ENCODE data around the gene CCDC33.
A peak's percentile ranks its signal among the peaks of the same experiment; 100 is the strongest.

The CCDC33 gene

DNA sequence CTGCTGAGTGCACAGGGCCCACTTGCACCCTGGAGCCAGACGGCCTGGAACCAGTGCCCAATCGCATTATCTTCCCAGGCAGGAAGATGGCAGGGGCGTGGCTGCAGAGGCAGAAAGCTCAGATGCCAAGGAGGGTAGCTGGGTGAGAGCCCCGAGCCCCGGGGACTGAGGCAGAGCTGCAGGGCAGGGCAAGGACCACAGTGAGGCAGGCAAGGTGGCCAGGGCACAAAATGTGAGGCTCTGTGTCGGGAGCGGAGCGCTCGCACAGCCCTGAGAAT, 1.6 kb upstream of the CCDC33 start:
- H2BK5ac ChIP-seq (ENCODE audit: low read length), result no peak overlapping the region
- no peaks in the 10 kb centered on the region for H3K27me3 ChIP-seq (ENCODE audit: control insufficient read depth in 3 of 3, insufficient read depth in 3 of 3, low read depth in 1 of 3, low read length in 3 of 3)
- no peak overlapping the region for H3K9ac ChIP-seq (ENCODE audit: low read depth, low read length, poor library complexity)
- H3K9me3 ChIP-seq (replicated peaks in 1 of 2; ENCODE audit: control insufficient read depth in 2 of 2, insufficient read depth in 1 of 2, low read depth in 1 of 2, low read length in 2 of 2), result no peaks in the 10 kb centered on the region
- no peak overlapping the region for H3K4me3 ChIP-seq (ENCODE audit: low read length in 2 of 2)
- H2AK5ac ChIP-seq (ENCODE audit: low read depth, low read length), result peak overlapping the region; percentile 89
- H3K23ac ChIP-seq (ENCODE audit: low read depth, low read length, poor library complexity), result no peak overlapping the region
- no peak overlapping the region for H2BK12ac ChIP-seq (ENCODE audit: low read length)
- H2AFZ ChIP-seq (ENCODE audit: low read length), result no peak overlapping the region
- WGBS, 2 donors (ENCODE audit: extremely low coverage in 2 of 2, insufficient read length in 2 of 2, insufficient replicate concordance in 1 of 2), result no CpG with 5 or more reads among the region's 9 CpGs
- H3K4me1 ChIP-seq (ENCODE audit: control insufficient read depth in 2 of 2, insufficient read depth in 1 of 2, low read depth in 1 of 2, low read length in 2 of 2), result peaks cover 12 to 16% of the 10 kb centered on the region in 2 donors
- no peak overlapping the region for H3K14ac ChIP-seq (ENCODE audit: low read length)
- H3K4me2 ChIP-seq (ENCODE audit: insufficient read depth, low read length, poor library complexity, severe bottlenecking), result no peak overlapping the region
- peak overlapping the region; percentile 5 for H3K18ac ChIP-seq (ENCODE audit: low read length)
- no peak for DNase-seq (ENCODE audit: low spot score)
- peak overlapping the region; percentile 63 for H2BK120ac ChIP-seq (ENCODE audit: low read depth, low read length)
- no peak overlapping the region for H3K4ac ChIP-seq (ENCODE audit: low read length)
- H2BK15ac ChIP-seq (ENCODE audit: low read length), result no peak overlapping the region
- no peak overlapping the region for H4K91ac ChIP-seq (ENCODE audit: low read depth, low read length, poor library complexity)
- H3K79me1 ChIP-seq (ENCODE audit: low read depth, low read length), result no peaks in the 10 kb centered on the region
- H3K27ac ChIP-seq (replicated peaks; ENCODE audit: low read length), result no peak overlapping the region
- H4K8ac ChIP-seq (ENCODE audit: low read depth, low read length), result no peak overlapping the region
- no peaks in the 10 kb centered on the region for H3K36me3 ChIP-seq (replicated peaks in 1 of 2; ENCODE audit: control insufficient read depth in 2 of 2, insufficient read depth in 2 of 2, low read length in 2 of 2)

DNA sequence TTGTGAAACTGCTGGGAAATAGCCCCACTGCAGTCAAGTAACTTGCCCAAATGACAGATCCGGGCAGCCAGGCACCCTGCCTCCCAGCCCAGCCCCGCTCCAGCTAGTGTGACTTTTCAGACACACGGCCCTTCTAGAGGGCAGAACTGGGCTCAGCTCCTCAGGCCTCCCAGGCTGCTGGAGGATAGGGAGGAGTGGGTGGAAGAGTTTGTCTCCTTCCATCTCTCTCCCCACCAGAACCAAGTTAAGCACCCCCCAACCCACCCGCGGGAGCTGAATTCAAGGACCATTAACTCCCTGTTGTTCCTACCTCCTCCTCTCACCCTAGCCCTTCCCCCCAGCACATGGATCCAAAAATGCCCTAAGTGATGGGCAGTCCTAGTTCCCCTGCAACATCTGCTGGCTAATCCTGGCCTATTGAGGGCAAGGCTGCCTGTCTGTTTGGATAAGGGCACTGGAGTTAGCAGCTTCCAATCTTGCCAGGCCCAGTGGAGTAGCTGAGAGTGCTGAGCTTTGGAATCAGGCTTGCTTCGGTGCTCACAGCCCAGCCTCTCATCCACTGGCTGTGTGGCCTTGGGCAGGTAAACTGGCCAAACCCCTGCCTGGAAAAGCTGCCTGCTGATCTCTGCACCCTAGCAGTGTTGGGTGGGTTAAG, 3.1 kb downstream of the CCDC33 start:
- peak overlapping the region; percentile 68 for H2AK5ac ChIP-seq (ENCODE audit: low read depth, low read length)
- no peak overlapping the region for H3K4me2 ChIP-seq (ENCODE audit: insufficient read depth, low read length, poor library complexity, severe bottlenecking)
- peak overlapping the region; percentile 65 for H3K18ac ChIP-seq (ENCODE audit: low read length)
- DNase-seq (ENCODE audit: low spot score), result no peak
- no peak overlapping the region for H3K27ac ChIP-seq (replicated peaks; ENCODE audit: low read length)
- no peaks in the 10 kb centered on the region for H3K9me3 ChIP-seq (replicated peaks in 1 of 2; ENCODE audit: control insufficient read depth in 2 of 2, insufficient read depth in 1 of 2, low read depth in 1 of 2, low read length in 2 of 2)
- peak overlapping the region; percentile 66 for H3K4ac ChIP-seq (ENCODE audit: low read length)
- H3K9ac ChIP-seq (ENCODE audit: low read depth, low read length, poor library complexity), result peak overlapping the region; percentile 47
- no peak overlapping the region for H3K23ac ChIP-seq (ENCODE audit: low read depth, low read length, poor library complexity)
- H2BK12ac ChIP-seq (ENCODE audit: low read length), result no peak overlapping the region
- peak overlapping the region; percentile 72 for H2BK5ac ChIP-seq (ENCODE audit: low read length)
- no peaks in the 10 kb centered on the region for H3K36me3 ChIP-seq (replicated peaks in 1 of 2; ENCODE audit: control insufficient read depth in 2 of 2, insufficient read depth in 2 of 2, low read length in 2 of 2)
- H3K14ac ChIP-seq (ENCODE audit: low read length), result no peak overlapping the region
- H2BK15ac ChIP-seq (ENCODE audit: low read length), result peak overlapping the region; percentile 71
- peaks cover 34% of the 10 kb centered on the region in 2 donors for H3K4me1 ChIP-seq (ENCODE audit: control insufficient read depth in 2 of 2, insufficient read depth in 1 of 2, low read depth in 1 of 2, low read length in 2 of 2)
- H2BK120ac ChIP-seq (ENCODE audit: low read depth, low read length), result peak overlapping the region; percentile 68
- H3K27me3 ChIP-seq (ENCODE audit: control insufficient read depth in 3 of 3, insufficient read depth in 3 of 3, low read depth in 1 of 3, low read length in 3 of 3), result no peaks in the 10 kb centered on the region
- WGBS, 2 donors (ENCODE audit: extremely low coverage in 2 of 2, insufficient read length in 2 of 2, insufficient replicate concordance in 1 of 2), result no CpG with 5 or more reads among the region's 6 CpGs
- H3K79me1 ChIP-seq (ENCODE audit: low read depth, low read length), result no peaks in the 10 kb centered on the region
- no peak overlapping the region for H3K4me3 ChIP-seq (ENCODE audit: low read length in 2 of 2)
- H4K91ac ChIP-seq (ENCODE audit: low read depth, low read length, poor library complexity), result peak overlapping the region; percentile 96
- H4K8ac ChIP-seq (ENCODE audit: low read depth, low read length), result peak overlapping the region; percentile 66
- no peak overlapping the region for H2AFZ ChIP-seq (ENCODE audit: low read length)

- H3K27me3 ChIP-seq (ENCODE audit: control insufficient read depth in 3 of 3, insufficient read depth in 3 of 3, low read depth in 1 of 3, low read length in 3 of 3), result no peaks in the 10 kb centered on the region
- no peak overlapping the region for H3K23ac ChIP-seq (ENCODE audit: low read depth, low read length, poor library complexity)
- H2AK5ac ChIP-seq (ENCODE audit: low read depth, low read length), result peak overlapping the region; percentile 68
- no peaks in the 10 kb centered on the region for H3K9me3 ChIP-seq (replicated peaks in 1 of 2; ENCODE audit: control insufficient read depth in 2 of 2, insufficient read depth in 1 of 2, low read depth in 1 of 2, low read length in 2 of 2)
- DNase-seq (ENCODE audit: low spot score), result no peak
- no peak overlapping the region for H3K4me3 ChIP-seq (ENCODE audit: low read length in 2 of 2)
- WGBS, 2 donors (ENCODE audit: extremely low coverage in 2 of 2, insufficient read length in 2 of 2, insufficient replicate concordance in 1 of 2), result no CpG with 5 or more reads among the region's 5 CpGs
- H3K4ac ChIP-seq (ENCODE audit: low read length), result no peak overlapping the region
- H3K36me3 ChIP-seq (replicated peaks in 1 of 2; ENCODE audit: control insufficient read depth in 2 of 2, insufficient read depth in 2 of 2, low read length in 2 of 2), result no peaks in the 10 kb centered on the region
- H3K4me2 ChIP-seq (ENCODE audit: insufficient read depth, low read length, poor library complexity, severe bottlenecking), result no peak overlapping the region
- peak overlapping the region; percentile 22 for H4K91ac ChIP-seq (ENCODE audit: low read depth, low read length, poor library complexity)
- H2BK15ac ChIP-seq (ENCODE audit: low read length), result no peak overlapping the region
- no peaks in the 10 kb centered on the region for H3K79me1 ChIP-seq (ENCODE audit: low read depth, low read length)
- no peak overlapping the region for H4K8ac ChIP-seq (ENCODE audit: low read depth, low read length)
- H3K27ac ChIP-seq (replicated peaks; ENCODE audit: low read length), result no peak overlapping the region
- H2BK120ac ChIP-seq (ENCODE audit: low read depth, low read length), result peak overlapping the region; percentile 68
- no peak overlapping the region for H2AFZ ChIP-seq (ENCODE audit: low read length)
- peak overlapping the region; percentile 50 for H3K14ac ChIP-seq (ENCODE audit: low read length)
- H3K18ac ChIP-seq (ENCODE audit: low read length), result peak overlapping the region; percentile 85
- no peak overlapping the region for H3K9ac ChIP-seq (ENCODE audit: low read depth, low read length, poor library complexity)
- peak overlapping the region; percentile 78 for H2BK12ac ChIP-seq (ENCODE audit: low read length)
- peaks cover 36 to 38% of the 10 kb centered on the region in 2 donors for H3K4me1 ChIP-seq (ENCODE audit: control insufficient read depth in 2 of 2, insufficient read depth in 1 of 2, low read depth in 1 of 2, low read length in 2 of 2)
- H2BK5ac ChIP-seq (ENCODE audit: low read length), result no peak overlapping the region
Observed at GRCh38 chr15:74240002-74240568, 4.0 kb downstream of the CCDC33 start.

DNA sequence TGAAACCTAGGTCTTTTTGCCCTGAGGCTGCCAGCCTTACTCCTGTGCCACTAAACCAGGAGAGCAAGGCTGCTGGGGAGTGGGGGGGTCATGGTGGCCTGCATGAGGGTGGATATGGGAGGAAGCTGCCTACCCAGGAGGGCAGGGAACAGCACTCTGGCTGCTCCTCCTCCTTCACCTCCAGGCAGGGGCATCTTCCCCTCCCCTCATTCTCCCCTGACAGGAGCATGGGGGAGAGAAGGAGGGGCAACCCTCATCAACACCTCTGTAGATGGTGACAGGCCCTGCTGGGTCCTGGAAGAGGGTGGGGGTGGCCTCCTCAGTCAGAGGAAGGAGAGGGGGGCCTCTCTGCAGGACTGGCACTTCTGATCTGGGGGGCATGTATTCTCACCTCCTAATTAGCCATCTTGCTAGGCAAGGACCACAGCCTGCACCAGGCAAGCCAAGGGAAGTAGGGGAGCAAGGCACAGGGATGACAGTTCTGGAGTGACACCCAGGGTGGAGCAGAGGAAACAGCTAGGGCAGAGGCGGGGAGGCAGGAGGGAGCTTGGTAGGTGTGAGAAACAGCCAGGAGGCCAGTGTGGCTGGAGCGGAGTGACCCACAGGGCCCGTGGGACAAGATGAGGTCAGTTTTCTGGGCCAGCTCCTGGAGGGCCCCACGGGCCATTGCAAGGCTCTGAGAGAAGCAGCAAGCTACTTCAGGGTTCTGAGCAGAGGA, 4.9 kb downstream of the CCDC33 start:
- Histone ChIP-seq H3K4me2 (ENCODE audit: insufficient read depth, low read length, poor library complexity, severe bottlenecking) (no peak overlapping the region), H3K36me3 (replicated peaks in 1 of 2; ENCODE audit: control insufficient read depth in 2 of 2, insufficient read depth in 2 of 2, low read length in 2 of 2) (no peaks in the 10 kb centered on the region), H4K91ac (ENCODE audit: low read depth, low read length, poor library complexity) (no peak overlapping the region)

More for the DNA sequence above, 4.9 kb downstream of the CCDC33 start:
- Histone ChIP-seq H2BK12ac (ENCODE audit: low read length) (peak overlapping the region; percentile 24), H3K23ac (ENCODE audit: low read depth, low read length, poor library complexity) (no peak overlapping the region), H2AFZ (ENCODE audit: low read length) (no peak overlapping the region), H2AK5ac (ENCODE audit: low read depth, low read length) (peak overlapping the region; percentile 39), H3K79me1 (ENCODE audit: low read depth, low read length) (no peaks in the 10 kb centered on the region), H3K4me1 (ENCODE audit: control insufficient read depth in 2 of 2, insufficient read depth in 1 of 2, low read depth in 1 of 2, low read length in 2 of 2) (peaks cover 43% of the 10 kb centered on the region in 2 donors), H3K27me3 (ENCODE audit: control insufficient read depth in 3 of 3, insufficient read depth in 3 of 3, low read depth in 1 of 3, low read length in 3 of 3) (no peaks in the 10 kb centered on the region), H3K4me3 (ENCODE audit: low read length in 2 of 2) (no peak overlapping the region), H2BK5ac (ENCODE audit: low read length) (no peak overlapping the region), H3K27ac (replicated peaks; ENCODE audit: low read length) (no peak overlapping the region), H3K9ac (ENCODE audit: low read depth, low read length, poor library complexity) (no peak overlapping the region), H3K14ac (ENCODE audit: low read length) (no peak overlapping the region), H2BK120ac (ENCODE audit: low read depth, low read length) (no peak overlapping the region), H3K18ac (ENCODE audit: low read length) (peak overlapping the region; percentile 63), H3K9me3 (replicated peaks in 1 of 2; ENCODE audit: control insufficient read depth in 2 of 2, insufficient read depth in 1 of 2, low read depth in 1 of 2, low read length in 2 of 2) (no peaks in the 10 kb centered on the region), H2BK15ac (ENCODE audit: low read length) (peak overlapping the region; percentile 55), H3K4ac (ENCODE audit: low read length) (no peak overlapping the region), H4K8ac (ENCODE audit: low read depth, low read length) (no peak overlapping the region)
- WGBS, 2 donors (ENCODE audit: extremely low coverage in 2 of 2, insufficient read length in 2 of 2, insufficient replicate concordance in 1 of 2), result no CpG with 5 or more reads among the region's 4 CpGs
- no peak for DNase-seq (ENCODE audit: low spot score)
